ENCODE results near the gene EFEMP2.
A peak's percentile ranks its signal among the peaks of the same experiment; 100 is the strongest.
"Not testable (repeated sequence)": the region's sequence is repeated elsewhere in the genome, so short reads cannot be mapped to it uniquely, and the experiment has no call there.

The EFEMP2 gene

GRCh38 chr11:65900125-65900898 lies 27.7 kb upstream of the EFEMP2 start, which contains the start of gene FOSL1:
Gene FOSL1 (minus strand): TSS chr11:65900388. CDS start chr11:65900339, 49 bp downstream.
- peak in 1 of 2 experiments; percentile 58 for DNase-seq

- DNase-seq: no peak
Observed at GRCh38 chr11:65899356-65900124, 26.9 kb upstream of the EFEMP2 start.

DNA sequence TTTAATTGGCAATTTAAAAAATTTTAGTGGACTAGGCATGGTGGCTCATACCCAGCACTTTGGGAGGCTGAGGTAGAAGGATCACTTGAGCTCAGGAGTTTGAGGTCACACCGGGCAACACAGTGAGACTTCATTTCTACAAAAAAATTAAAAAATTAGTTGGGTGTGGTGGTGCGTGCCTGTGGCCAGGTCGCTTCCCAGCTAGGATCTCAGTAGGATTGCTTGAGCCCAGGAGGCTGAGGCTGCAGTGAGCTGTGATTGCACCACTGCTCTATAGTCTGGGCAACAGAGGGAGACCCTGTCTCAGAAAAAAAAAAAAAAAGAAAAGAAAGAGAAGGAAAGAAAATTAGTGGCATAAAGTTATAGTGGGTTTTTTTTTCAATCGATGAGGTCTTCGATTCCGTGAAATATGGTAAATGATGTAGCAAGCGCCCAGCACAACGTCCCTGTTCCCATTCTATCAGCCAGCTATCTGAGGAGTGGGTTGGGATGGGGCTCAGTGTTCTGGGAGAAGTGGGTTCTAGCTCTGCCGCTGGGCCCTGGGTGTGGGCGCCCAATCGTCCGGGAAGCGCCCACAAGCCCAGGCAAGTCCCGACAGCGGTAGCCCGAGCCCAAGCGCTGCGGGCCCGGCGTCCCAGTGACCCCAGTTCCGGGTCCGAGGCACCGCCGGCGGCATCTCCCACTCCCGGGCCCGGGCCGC lies 26.2 kb upstream of the EFEMP2 start:
- no peak for DNase-seq

GRCh38 chr11:65897020-65897471 lies 24.4 kb upstream of the EFEMP2 start:
- DNase-seq: no peak

GRCh38 chr11:65896034-65896999 lies 23.7 kb upstream of the EFEMP2 start:
- DNase-seq: no peak

DNA sequence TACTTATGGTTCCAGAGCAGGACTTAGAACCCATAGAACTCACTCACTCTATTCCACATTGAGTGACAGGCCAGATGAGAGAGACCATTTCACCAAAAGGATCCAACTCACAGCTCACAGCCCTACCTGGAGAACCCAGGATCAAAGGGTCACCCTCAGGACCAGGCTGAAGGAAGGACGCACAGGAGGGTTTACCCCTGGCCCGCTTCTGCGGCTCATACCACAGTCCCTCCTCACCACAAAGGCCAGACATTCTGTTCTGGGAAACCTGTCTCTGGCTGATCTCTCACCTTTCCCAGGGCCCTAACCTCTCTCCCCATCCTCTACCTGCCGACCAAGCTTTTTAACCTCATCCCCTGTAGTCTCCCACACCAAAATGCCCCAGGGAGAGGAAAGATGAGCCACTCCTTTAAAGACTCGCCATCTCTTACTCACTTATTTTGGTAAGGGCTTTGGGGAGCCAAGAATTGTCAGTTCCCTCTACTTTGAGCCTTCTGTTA lies 22.9 kb upstream of the EFEMP2 start:
- DNase-seq: no peak

DNA sequence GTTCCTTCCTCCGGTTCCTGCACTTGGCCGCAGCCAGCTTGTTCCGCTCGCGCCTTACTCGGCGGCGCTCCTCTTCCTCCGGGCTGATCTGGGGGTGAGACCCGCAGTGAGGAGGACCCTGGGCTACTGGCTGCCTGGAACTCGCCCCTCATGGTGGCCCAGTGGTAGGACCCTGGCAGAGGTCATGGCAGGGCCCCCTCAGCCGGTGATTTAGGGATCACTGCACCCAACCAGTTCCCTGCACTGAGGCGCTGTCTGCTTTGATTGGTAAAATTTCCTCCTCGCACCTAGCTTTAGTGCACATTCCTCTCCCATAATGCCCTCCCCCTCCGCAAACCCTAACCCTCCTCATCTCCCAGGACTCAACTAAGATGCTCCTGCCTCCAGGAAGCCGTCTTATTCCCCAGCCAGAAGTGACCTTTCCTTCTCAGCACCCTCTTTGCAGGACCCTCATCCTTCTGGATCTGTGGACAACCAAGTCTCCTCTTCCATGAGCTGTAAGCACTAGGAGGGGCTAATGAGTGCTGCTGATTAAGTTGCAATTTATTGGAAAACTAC lies 21.5 kb upstream of the EFEMP2 start:
- no peak for DNase-seq

- no peak for DNase-seq
Observed at GRCh38 chr11:65892661-65893317, 20.2 kb upstream of the EFEMP2 start.

DNA sequence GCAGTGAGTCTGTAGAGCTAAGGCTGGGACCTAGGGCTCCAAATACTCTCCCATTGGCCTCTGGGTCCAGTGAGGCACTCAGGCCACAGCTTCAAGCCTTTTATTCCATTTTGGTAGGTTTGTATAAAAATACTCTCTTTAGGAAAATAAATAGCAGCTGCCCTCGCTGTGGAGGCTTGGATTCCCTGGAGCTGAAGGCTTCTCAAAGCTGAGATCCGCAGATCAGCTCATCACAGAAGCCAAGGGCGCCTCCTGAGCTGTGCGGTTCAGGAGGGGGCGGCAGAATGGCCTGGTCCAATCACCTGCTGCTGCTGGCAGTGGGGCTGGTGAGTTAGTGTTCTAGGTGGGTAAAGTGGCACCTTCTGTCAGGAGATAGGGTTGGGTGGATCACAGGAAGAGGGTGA lies 19.5 kb upstream of the EFEMP2 start:
- not testable (repeated sequence) for DNase-seq

DNA sequence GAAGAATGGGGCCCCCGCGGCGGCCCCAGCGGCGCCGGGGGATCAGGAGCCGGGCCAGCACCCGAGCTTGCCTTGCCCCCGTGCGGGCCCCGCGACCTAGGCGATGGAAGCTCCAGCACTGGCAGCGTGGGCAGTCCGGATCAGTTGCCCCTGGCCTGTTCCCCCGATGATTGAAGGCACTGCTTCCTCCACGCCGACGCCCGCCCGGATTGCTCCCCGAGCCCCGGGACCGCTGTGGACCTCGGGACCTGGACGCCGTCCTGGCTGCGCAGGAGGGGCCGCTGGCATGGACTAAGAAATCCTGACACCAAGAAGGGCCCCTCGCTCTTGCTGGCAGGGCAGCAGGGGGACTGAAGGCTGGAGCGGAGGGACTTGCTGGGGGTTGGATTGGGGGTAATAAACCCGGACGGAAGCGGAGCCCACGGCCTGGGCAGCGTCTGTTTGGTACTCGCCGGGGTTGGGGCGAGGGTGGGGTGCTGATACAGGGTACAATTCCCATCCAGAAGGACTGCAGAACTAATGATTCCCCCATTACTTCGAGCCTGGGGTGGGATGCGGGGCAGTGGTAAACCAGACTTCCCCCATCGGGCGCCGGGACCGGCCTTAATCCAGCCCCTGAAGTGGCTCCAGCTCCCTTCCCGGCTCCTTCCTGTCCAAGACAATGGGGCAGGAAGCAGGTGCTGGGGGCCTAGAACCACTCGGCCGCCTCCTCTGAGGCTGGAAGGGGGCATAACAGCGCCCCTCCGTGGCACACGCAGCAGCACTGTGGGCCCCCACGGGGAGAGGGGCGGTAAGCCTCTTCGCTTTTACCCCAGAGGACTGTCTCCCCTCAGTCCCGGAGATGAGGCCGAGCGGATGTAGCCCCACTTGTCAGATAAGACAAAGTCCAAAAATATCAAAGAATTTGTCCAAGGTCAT lies 18.9 kb upstream of the EFEMP2 start:
- peak in 1 of 2 experiments; percentile 23 for DNase-seq

DNA sequence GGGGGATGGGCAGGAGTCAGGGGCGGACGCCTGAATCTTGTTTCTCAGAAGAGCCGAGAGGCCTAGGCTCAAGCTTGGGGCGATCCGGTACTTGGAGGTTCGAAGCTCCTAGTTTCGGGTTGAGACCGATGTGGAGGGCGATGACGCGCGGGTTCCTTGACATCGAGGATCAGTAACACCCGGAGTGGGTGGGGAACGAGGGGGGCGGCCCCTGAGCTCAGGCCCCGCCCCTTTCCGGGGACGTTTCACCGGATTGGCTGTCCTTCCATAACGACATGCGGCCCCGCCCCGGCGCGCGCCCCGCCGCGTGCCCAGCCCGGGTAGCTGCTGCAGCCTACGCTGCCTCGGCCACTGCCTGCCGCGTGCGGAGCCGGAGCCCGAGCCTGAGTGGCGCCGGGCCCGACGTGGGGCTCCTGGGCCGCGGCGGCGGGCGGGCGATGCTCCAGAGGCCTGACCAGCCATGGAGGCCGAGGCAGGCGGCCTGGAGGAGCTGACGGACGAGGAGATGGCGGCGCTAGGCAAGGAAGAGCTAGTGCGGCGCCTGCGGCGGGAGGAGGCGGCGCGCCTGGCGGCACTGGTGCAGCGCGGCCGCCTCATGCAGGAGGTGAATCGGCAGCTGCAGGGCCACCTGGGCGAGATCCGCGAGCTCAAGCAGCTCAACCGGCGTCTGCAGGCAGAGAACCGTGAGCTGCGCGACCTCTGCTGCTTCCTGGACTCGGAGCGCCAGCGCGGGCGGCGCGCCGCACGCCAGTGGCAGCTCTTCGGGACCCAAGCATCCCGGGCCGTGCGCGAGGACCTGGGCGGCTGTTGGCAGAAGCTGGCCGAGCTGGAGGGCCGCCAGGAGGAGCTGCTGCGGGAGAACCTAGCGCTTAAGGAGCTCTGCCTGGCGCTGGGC lies 18.0 kb upstream of the EFEMP2 start, which contains the start of gene CCDC85B:
TSS of gene CCDC85B (plus strand) at position 350 of the 895 bp plus-strand sequence. CDS start at position 461, 111 bp downstream.
- DNase-seq: peak; percentile 81 to 91

DNA sequence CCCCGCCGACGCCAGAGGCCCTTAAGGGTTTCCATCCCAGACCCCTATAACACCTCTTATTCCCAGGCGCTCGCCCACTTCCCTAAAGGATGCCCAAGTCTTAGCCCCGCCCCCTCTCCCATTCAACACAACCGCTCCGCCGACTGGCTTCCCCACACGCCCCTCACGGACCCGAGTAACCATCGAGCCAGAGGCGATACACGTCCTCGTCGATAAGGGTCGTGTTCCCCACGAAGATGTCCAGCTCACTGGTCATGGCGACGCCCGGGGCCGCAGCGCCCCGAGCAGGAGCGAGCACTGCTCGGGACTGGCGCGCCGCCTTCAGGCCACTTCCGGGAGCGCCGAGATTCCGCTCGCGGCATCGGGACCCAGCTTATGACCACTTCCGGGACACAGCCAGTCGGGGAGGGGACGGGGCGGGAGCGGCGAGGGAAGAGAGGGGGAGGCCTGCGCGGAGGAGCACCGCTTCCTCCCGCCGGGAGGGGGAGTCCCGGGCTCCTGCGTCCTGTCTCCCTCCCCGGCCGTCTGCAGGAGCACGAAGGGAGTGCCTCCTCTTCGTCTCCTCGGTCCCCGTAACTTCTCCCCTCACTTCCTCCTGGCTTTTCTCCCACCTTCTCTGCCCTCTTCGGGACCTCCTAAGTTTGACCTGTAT lies 15.7 kb upstream of the EFEMP2 start, which contains the start of gene FIBP:
TSS of gene FIBP (minus strand) at position 309 of the 652 bp plus-strand sequence. CDS start at position 256, 53 bp downstream.
- DNase-seq: peak; percentile 93

GRCh38 chr11:65887723-65888162 lies 15.1 kb upstream of the EFEMP2 start:
- DNase-seq: no peak

- no peak for DNase-seq
Observed at GRCh38 chr11:65886826-65887722, 14.5 kb upstream of the EFEMP2 start.

GRCh38 chr11:65885808-65886536 lies 13.4 kb upstream of the EFEMP2 start:
- DNase-seq: no peak

- no peak for DNase-seq
Observed at GRCh38 chr11:65885231-65885630, 12.6 kb upstream of the EFEMP2 start.
